BE2C (cell line): ENCODE data around the gene NFATC1.

Experiments used
- DNase-seq: peaks from one replicate; pipeline ENCODE4 v3.0.0-alpha.2; 2020
- H3K27me3 ChIP-seq: fragments of 250-450 bp; sonication (Bioruptor Pico); 2 replicates; pipeline ENCODE4 v1.5.1; 2020; ENCODE audit warnings: mild to moderate bottlenecking
- H3K36me3 ChIP-seq: fragments of 250-450 bp; sonication (Bioruptor Pico); 2 replicates; pipeline ENCODE4 v1.5.1; 2020; ENCODE audit warnings: mild to moderate bottlenecking
- H3K4me1 ChIP-seq: fragments of 250-450 bp; sonication (Bioruptor Pico); 2 replicates; pipeline ENCODE4 v1.5.1; 2020
- H3K4me3 ChIP-seq: 2 replicates; pipeline ENCODE4 v1.5.1; 2011; ENCODE audit warnings: low read depth, low read length
- H3K9me3 ChIP-seq: fragments of 250-450 bp; sonication (Bioruptor Pico); 2 replicates; pipeline ENCODE4 v1.5.1; 2020
- TF ChIP-seq, protein P1 (sequence below): IDR thresholded peaks from 2 replicates; pipeline ENCODE4 v1.5.1; 2012; ENCODE audit warnings: mild to moderate bottlenecking, low read depth, low read length

The NFATC1 gene

DNA sequence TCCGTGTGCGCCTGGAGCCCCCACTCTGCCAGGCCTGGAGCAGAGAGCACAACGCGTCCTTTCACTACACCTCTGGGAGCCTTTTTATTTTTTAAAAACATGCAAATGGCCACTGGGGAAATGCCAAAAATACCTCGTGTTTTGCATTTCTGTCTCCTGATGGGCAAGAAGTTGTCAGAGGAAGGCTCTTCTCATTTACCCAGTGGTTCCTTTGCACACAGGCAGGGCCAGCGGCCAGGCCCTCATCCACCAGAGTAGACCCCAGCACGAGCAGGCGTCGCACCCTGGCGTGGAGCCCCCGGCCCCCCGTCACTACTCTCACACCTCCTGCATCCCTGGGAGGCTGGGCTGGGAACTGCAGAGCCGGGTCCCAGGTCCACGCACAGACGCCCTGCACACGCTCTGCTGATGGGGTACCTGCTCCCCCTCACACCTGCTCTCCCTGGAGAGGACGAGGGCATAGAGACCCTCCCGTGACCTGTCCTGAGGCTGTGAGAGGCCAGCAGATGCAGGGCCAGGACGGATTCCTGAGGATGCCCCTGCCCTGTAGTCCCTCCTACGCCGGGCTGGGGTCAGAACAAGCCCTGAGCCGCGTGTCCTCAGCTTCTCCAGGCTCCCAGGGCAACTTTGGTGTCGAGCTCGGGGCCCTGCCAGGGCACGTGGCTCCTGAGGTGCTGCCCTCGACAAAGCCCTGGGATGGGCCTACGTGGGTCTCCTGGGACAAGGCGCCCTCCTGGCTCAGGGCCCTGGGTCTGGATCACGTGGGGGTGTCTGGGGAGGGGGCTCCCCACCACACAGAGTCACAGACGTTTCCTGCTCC lies 65.0 kb downstream of the NFATC1 start:
- Histone ChIP-seq H3K4me3 (no peak overlapping the region), H3K36me3 (no peaks in the 10 kb centered on the region), H3K27me3 (no peaks in the 10 kb centered on the region), H3K4me1 (no peaks in the 10 kb centered on the region), H3K9me3 (no peaks in the 10 kb centered on the region)
- DNase-seq = no peak
- TF ChIP-seq, protein P1, sequence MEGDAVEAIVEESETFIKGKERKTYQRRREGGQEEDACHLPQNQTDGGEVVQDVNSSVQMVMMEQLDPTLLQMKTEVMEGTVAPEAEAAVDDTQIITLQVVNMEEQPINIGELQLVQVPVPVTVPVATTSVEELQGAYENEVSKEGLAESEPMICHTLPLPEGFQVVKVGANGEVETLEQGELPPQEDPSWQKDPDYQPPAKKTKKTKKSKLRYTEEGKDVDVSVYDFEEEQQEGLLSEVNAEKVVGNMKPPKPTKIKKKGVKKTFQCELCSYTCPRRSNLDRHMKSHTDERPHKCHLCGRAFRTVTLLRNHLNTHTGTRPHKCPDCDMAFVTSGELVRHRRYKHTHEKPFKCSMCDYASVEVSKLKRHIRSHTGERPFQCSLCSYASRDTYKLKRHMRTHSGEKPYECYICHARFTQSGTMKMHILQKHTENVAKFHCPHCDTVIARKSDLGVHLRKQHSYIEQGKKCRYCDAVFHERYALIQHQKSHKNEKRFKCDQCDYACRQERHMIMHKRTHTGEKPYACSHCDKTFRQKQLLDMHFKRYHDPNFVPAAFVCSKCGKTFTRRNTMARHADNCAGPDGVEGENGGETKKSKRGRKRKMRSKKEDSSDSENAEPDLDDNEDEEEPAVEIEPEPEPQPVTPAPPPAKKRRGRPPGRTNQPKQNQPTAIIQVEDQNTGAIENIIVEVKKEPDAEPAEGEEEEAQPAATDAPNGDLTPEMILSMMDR = no peak

DNA sequence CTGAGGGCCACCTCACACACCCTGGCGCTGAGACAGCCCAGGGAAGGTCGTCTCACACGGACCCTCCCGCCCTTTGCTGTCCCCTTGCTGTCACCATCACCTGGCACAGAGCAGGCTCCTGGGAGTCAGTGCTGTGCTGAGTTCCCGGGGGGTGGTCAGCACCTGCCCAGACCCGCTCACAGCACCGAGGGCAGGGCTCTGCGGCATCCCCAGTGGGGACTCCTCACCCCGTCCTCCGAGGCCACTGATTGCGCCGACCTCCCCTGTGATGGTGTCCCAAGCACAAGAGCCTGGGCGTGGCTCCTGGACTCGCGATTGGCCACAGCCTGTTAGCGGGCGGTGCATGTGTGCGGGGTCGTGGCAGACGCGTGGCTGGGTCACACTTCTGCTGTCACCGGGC lies 65.9 kb downstream of the NFATC1 start:
- Histone ChIP-seq H3K4me1 (no peaks in the 10 kb centered on the region), H3K27me3 (no peaks in the 10 kb centered on the region), H3K4me3 (no peak overlapping the region), H3K9me3 (no peaks in the 10 kb centered on the region), H3K36me3 (no peaks in the 10 kb centered on the region)
- no peak for DNase-seq
- TF ChIP-seq, protein P1 = no peak

DNA sequence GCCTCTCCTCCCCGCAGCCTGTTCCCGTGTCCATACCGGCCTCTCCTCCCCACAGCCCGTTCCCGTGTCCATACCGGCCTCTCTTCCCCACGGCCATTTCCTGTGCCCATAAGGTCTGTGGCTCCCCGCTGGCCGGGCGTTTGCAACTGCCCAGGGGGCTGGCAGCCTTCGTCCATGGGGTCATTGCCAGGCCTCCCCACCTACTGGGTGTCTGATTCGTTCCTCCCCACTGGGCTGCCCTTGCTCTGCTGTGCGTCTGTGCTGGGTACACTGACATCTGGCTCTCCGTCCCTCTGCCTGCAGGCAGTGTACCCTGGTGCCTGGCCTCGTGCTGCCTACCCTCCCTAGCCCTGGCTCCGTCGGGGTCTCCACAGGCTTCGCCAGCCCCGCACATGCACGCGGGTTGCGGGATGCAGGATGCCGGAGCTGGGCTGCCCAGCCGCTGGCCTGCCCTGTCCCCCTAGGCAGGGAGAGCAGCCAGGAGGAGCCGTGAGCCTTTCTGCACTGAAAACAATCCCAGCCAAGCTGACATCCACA lies 67.8 kb downstream of the NFATC1 start:
- Histone ChIP-seq H3K4me1 (no peaks in the 10 kb centered on the region), H3K9me3 (no peaks in the 10 kb centered on the region), H3K27me3 (no peaks in the 10 kb centered on the region), H3K4me3 (no peak overlapping the region), H3K36me3 (no peaks in the 10 kb centered on the region)
- DNase-seq = no peak
- TF ChIP-seq, protein P1 = no peak

DNA sequence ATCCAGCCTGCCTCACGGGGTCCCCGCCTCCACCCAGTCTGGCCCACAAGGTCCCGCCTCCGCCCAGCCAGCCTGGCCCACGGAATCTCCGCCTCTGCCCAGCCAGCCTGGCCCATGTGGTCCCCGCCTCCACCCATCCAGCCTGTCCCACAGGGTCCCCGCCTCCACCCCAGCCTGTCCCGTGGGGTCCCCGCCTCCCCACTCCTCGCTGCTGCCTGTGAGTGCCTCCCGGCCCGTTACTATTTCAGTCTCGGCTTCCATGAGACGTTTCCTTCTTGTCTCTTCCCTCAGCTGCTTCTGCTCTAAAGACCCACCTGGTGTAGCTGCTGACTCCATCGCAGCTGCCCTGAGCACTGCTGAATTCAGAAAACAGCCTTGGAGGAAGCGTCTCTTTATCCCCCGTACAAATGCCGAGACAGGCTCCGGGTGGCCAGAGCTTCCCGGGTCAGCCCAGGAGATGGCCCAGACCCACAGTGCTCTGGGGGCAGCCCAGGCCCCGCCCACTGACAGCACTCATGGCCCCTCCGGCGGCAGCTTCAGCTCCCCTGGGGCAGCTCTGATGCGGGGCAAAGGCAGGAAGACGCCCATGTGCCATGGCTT lies 69.8 kb downstream of the NFATC1 start:
- peak overlapping the region; percentile 55 for H3K4me3 ChIP-seq
- no peaks in the 10 kb centered on the region for H3K36me3 ChIP-seq
- H3K27me3 ChIP-seq = no peaks in the 10 kb centered on the region
- TF ChIP-seq, protein P1 = no peak
- no peaks in the 10 kb centered on the region for H3K9me3 ChIP-seq
- DNase-seq = peak; percentile 80
- H3K4me1 ChIP-seq = no peaks in the 10 kb centered on the region

DNA sequence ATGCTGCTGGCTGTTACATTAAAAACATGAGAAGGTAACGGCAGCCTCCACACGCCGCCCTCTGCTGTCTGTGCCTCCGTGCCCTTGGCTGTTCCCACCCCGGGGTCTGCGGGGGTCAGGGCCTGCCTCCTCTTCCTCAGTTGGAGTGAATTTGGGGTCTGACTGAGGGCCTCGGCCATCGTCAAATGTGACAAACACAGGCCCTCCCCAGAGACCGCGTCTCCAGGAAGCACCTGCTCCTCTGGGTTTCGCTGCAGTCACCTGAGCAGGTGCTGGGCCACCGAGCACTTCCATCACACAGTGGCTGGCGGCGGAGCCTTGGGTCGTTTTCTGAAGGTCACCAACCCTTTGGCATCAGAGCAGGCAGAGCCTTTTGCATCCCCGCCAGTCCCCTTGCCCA lies 70.9 kb downstream of the NFATC1 start:
- H3K36me3 ChIP-seq = no peaks in the 10 kb centered on the region
- H3K4me1 ChIP-seq = no peaks in the 10 kb centered on the region
- no peak overlapping the region for H3K4me3 ChIP-seq
- no peaks in the 10 kb centered on the region for H3K9me3 ChIP-seq
- TF ChIP-seq, protein P1 = no peak
- no peak for DNase-seq
- H3K27me3 ChIP-seq = no peaks in the 10 kb centered on the region

DNA sequence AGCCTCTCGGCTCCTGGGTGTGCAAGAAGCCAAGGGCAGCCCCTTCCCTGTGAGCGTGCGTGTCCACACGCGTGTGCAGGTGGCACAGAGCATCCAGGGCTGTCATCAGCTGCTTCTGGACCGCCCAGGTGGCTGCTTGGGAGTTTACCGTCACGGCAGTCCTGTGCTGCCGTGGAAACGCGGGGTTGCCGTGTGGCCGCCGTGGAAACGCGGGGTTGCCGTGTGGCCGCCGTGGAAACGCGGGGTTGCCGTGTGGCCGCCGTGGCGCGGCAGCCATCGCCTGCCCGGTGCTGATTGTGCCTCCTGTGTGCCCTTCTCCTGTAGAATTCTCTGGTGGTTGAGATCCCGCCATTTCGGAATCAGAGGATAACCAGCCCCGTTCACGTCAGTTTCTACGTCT lies 71.4 kb downstream of the NFATC1 start:
- no peaks in the 10 kb centered on the region for H3K27me3 ChIP-seq
- no peaks in the 10 kb centered on the region for H3K9me3 ChIP-seq
- H3K4me1 ChIP-seq = no peaks in the 10 kb centered on the region
- H3K4me3 ChIP-seq = no peak overlapping the region
- TF ChIP-seq, protein P1 = no peak
- DNase-seq = no peak
- no peaks in the 10 kb centered on the region for H3K36me3 ChIP-seq
